BLaER1 (cell line): ENCODE data around the gene EPHA1.

Experiments
- H3K27ac ChIP-seq: shearing (Covaris generic); formaldehyde crosslinking; 2 replicates; pipeline ENCODE4 v1.8.1; 2022
- H3K27me3 ChIP-seq: shearing (Covaris generic); formaldehyde crosslinking; 2 replicates; pipeline ENCODE4 v1.8.1; 2022
- H3K36me3 ChIP-seq: shearing (Covaris generic); formaldehyde crosslinking; 2 replicates; pipeline ENCODE4 v1.8.1; 2022
- H3K4me1 ChIP-seq: shearing (Covaris generic); formaldehyde crosslinking; 2 replicates; pipeline ENCODE4 v1.8.1; 2022
- H3K4me2 ChIP-seq: shearing (Covaris generic); formaldehyde crosslinking; 2 replicates; pipeline ENCODE4 v1.8.1; 2022
- H3K4me3 ChIP-seq: shearing (Covaris generic); formaldehyde crosslinking; 2 replicates; pipeline ENCODE4 v1.8.1; 2022
- H3K9ac ChIP-seq: shearing (Covaris generic); formaldehyde crosslinking; 2 replicates; pipeline ENCODE4 v1.8.1; 2022
- H3K9me3 ChIP-seq: shearing (Covaris generic); formaldehyde crosslinking; 2 replicates; pipeline ENCODE4 v1.8.1; 2022
- H4K20me1 ChIP-seq: shearing (Covaris generic); formaldehyde crosslinking; 2 replicates; pipeline ENCODE4 v1.8.1; 2022
- Cebpa-rat ChIP-seq: shearing (Covaris generic); IDR thresholded peaks from 2 replicates; pipeline ENCODE4 v1.8.1; 2022

Gene EPHA1

GRCh38 chr7:143354376-143354775 is 54.3 kb downstream of the EPHA1 start:
- H3K4me1 ChIP-seq = peaks cover 19% of the 10 kb centered on the region; the same call in 1 of the 2 replicates
- H3K4me3 ChIP-seq = no peak overlapping the region
- no peaks in the 10 kb centered on the region for H4K20me1 ChIP-seq
- H3K9ac ChIP-seq = no peak overlapping the region
- no peaks in the 10 kb centered on the region for H3K36me3 ChIP-seq
- H3K9me3 ChIP-seq = no peaks in the 10 kb centered on the region
- no peak for TF ChIP-seq Cebpa-rat
- H3K27me3 ChIP-seq = peaks cover 18% of the 10 kb centered on the region
- no peak overlapping the region for H3K4me2 ChIP-seq
- no peak overlapping the region for H3K27ac ChIP-seq

- TF ChIP-seq Cebpa-rat = no peak
- H4K20me1 ChIP-seq = no peaks in the 10 kb centered on the region
- peaks cover 1% of the 10 kb centered on the region; the same call in 1 of the 2 replicates for H3K9me3 ChIP-seq
- H3K27ac ChIP-seq = no peak overlapping the region
- H3K4me3 ChIP-seq = no peak overlapping the region
- no peak overlapping the region for H3K9ac ChIP-seq
- peaks cover 10% of the 10 kb centered on the region; the same call in 1 of the 2 replicates for H3K4me1 ChIP-seq
- no peaks in the 10 kb centered on the region for H3K36me3 ChIP-seq
- no peak overlapping the region for H3K4me2 ChIP-seq
- no peaks in the 10 kb centered on the region for H3K27me3 ChIP-seq
These were observed 56.1 kb downstream of the EPHA1 start for GRCh38 chr7:143352531-143353002.

- TF ChIP-seq Cebpa-rat = no peak
- Histone ChIP-seq H3K27me3 (no peaks in the 10 kb centered on the region), H3K4me2 (no peak overlapping the region), H4K20me1 (no peaks in the 10 kb centered on the region), H3K4me1 (peaks cover 10% of the 10 kb centered on the region; the same call in 1 of the 2 replicates), H3K9me3 (peaks cover 6% of the 10 kb centered on the region; the same call in 1 of the 2 replicates), H3K4me3 (no peak overlapping the region), H3K27ac (no peak overlapping the region), H3K36me3 (no peaks in the 10 kb centered on the region), H3K9ac (no peak overlapping the region)
These were observed 57.1 kb downstream of the EPHA1 start for GRCh38 chr7:143351574-143351973.

GRCh38 chr7:143351060-143351459 is 57.6 kb downstream of the EPHA1 start:
- peaks cover 10% of the 10 kb centered on the region; the same call in 1 of the 2 replicates for H3K4me1 ChIP-seq
- H3K4me2 ChIP-seq = no peak overlapping the region
- no peaks in the 10 kb centered on the region for H4K20me1 ChIP-seq
- peaks cover 6% of the 10 kb centered on the region; the same call in 1 of the 2 replicates for H3K9me3 ChIP-seq
- TF ChIP-seq Cebpa-rat = no peak
- H3K36me3 ChIP-seq = no peaks in the 10 kb centered on the region
- H3K27ac ChIP-seq = no peak overlapping the region
- no peaks in the 10 kb centered on the region for H3K27me3 ChIP-seq
- H3K4me3 ChIP-seq = no peak overlapping the region
- H3K9ac ChIP-seq = no peak overlapping the region

- Histone ChIP-seq H4K20me1 (no peaks in the 10 kb centered on the region), H3K36me3 (no peaks in the 10 kb centered on the region), H3K4me3 (no peak overlapping the region), H3K4me1 (no peaks in the 10 kb centered on the region), H3K27ac (no peak overlapping the region), H3K9ac (no peak overlapping the region), H3K4me2 (no peak overlapping the region), H3K27me3 (no peaks in the 10 kb centered on the region), H3K9me3 (peaks cover 6% of the 10 kb centered on the region; the same call in 1 of the 2 replicates)
- no peak for TF ChIP-seq Cebpa-rat
These were observed 60.7 kb downstream of the EPHA1 start for GRCh38 chr7:143347950-143348349.

GRCh38 chr7:143346018-143346417 is 62.6 kb downstream of the EPHA1 start:
- Histone ChIP-seq H4K20me1 (no peaks in the 10 kb centered on the region), H3K36me3 (no peaks in the 10 kb centered on the region), H3K4me2 (no peak overlapping the region), H3K4me1 (no peaks in the 10 kb centered on the region), H3K9ac (no peak overlapping the region), H3K9me3 (peaks cover 6% of the 10 kb centered on the region; the same call in 1 of the 2 replicates), H3K4me3 (no peak overlapping the region), H3K27ac (no peak overlapping the region), H3K27me3 (no peaks in the 10 kb centered on the region)
- TF ChIP-seq Cebpa-rat = no peak

- H3K27ac ChIP-seq = no peak overlapping the region
- no peak overlapping the region for H3K9ac ChIP-seq
- peaks cover 6% of the 10 kb centered on the region; the same call in 1 of the 2 replicates for H3K9me3 ChIP-seq
- H3K36me3 ChIP-seq = no peaks in the 10 kb centered on the region
- no peak overlapping the region for H3K4me3 ChIP-seq
- H3K4me1 ChIP-seq = no peaks in the 10 kb centered on the region
- H3K4me2 ChIP-seq = no peak overlapping the region
- H3K27me3 ChIP-seq = no peaks in the 10 kb centered on the region
- no peak for TF ChIP-seq Cebpa-rat
- H4K20me1 ChIP-seq = no peaks in the 10 kb centered on the region
These were observed 63.2 kb downstream of the EPHA1 start for GRCh38 chr7:143345428-143345900.

- Histone ChIP-seq H3K4me3 (no peak overlapping the region), H3K9me3 (peaks cover 6% of the 10 kb centered on the region; the same call in 1 of the 2 replicates), H3K9ac (no peak overlapping the region), H3K27ac (no peak overlapping the region), H3K36me3 (no peaks in the 10 kb centered on the region), H3K27me3 (no peaks in the 10 kb centered on the region), H3K4me2 (no peak overlapping the region), H4K20me1 (no peaks in the 10 kb centered on the region), H3K4me1 (no peaks in the 10 kb centered on the region)
- TF ChIP-seq Cebpa-rat = no peak
These were observed 65.1 kb downstream of the EPHA1 start for GRCh38 chr7:143343596-143343995.

- H3K27me3 ChIP-seq = no peaks in the 10 kb centered on the region
- H4K20me1 ChIP-seq = no peaks in the 10 kb centered on the region
- H3K4me3 ChIP-seq = no peak overlapping the region
- no peak for TF ChIP-seq Cebpa-rat
- H3K4me2 ChIP-seq = no peak overlapping the region
- no peaks in the 10 kb centered on the region for H3K9me3 ChIP-seq
- no peak overlapping the region for H3K9ac ChIP-seq
- H3K4me1 ChIP-seq = no peaks in the 10 kb centered on the region
- H3K27ac ChIP-seq = no peak overlapping the region
- H3K36me3 ChIP-seq = no peaks in the 10 kb centered on the region
These were observed 66.8 kb downstream of the EPHA1 start for GRCh38 chr7:143341842-143342241.
